ENCODE data around the gene ANKS1B.

GRCh38 chr12:99979471-99979870 is 5.3 kb downstream of the ANKS1B start:
- TF ChIP-seq CTCF (IDR thresholded peaks at IDR 0.05), result no peak
- TF ChIP-seq POLR2A (IDR thresholded peaks at IDR 0.05), result no peak
